GM23338 (cell line): ENCODE measurements around the gene DMKN. TPM values are rescaled to one million over a fixed set of nuclear protein-coding genes. Genes with fewer than 3 reads are reported as not detected.

Experiments used
- ATAC-seq: fragments of 200-7000 bp; cut with Tn5 transposase; 3 replicates; pipeline ENCODE4 v1.9.1; 2020
- DNase-seq: peaks from one replicate; pipeline ENCODE4 v3.0.0-alpha.2; 2015; ENCODE audit warnings: low spot score
- H2AFZ ChIP-seq: fragments of 200-600 bp; sonication (generic); 2 replicates; pipeline ENCODE4 v1.8.0; 2016; ENCODE audit warnings: antibody characterized with exemption, mild to moderate bottlenecking, moderate library complexity
- H3F3A ChIP-seq: fragments of 200-600 bp; sonication (generic); replicated peaks from 2 replicates; pipeline ENCODE4 v1.8.0; 2017; ENCODE audit warnings: antibody characterized with exemption, mixed run types, low read depth
- H3K27ac ChIP-seq: fragments of 200-600 bp; sonication (generic); 2 replicates; pipeline ENCODE4 v1.6.1; 2016; ENCODE audit warnings: low read depth
- H3K27me3 ChIP-seq: fragments of 200-600 bp; sonication (generic); 2 replicates; pipeline ENCODE4 v1.8.0; 2016; ENCODE audit warnings: mild to moderate bottlenecking, mixed run types, moderate library complexity; ENCODE audit not compliant: insufficient read depth
- H3K36me3 ChIP-seq: fragments of 200-600 bp; sonication (generic); 2 replicates; pipeline ENCODE4 v1.8.0; 2016; ENCODE audit warnings: mild to moderate bottlenecking; ENCODE audit not compliant: insufficient read depth
- H3K4me1 ChIP-seq: fragments of 200-600 bp; sonication (generic); 2 replicates; pipeline ENCODE4 v1.8.0; 2016; ENCODE audit warnings: mild to moderate bottlenecking, moderate library complexity; ENCODE audit not compliant: insufficient read depth
- H3K4me2 ChIP-seq: fragments of 200-600 bp; sonication (generic); 2 replicates; pipeline ENCODE4 v1.7.1; 2017; ENCODE audit warnings: mixed run types
- H3K4me3 ChIP-seq: fragments of 200-600 bp; sonication (generic); 2 replicates; pipeline ENCODE4 v1.6.1; 2016; ENCODE audit warnings: mixed run types
- H3K79me2 ChIP-seq: fragments of 200-600 bp; sonication (generic); replicated peaks from 2 replicates; pipeline ENCODE4 v1.8.0; 2017; ENCODE audit warnings: mild to moderate bottlenecking; ENCODE audit not compliant: insufficient read depth
- H3K9me2 ChIP-seq: fragments of 200-600 bp; sonication (generic); 2 replicates; pipeline ENCODE4 v1.8.0; 2017; ENCODE audit not compliant: insufficient read depth
- H4K20me1 ChIP-seq: fragments of 200-600 bp; sonication (generic); replicated peaks from 2 replicates; pipeline ENCODE4 v1.8.0; 2017; ENCODE audit warnings: mild to moderate bottlenecking; ENCODE audit not compliant: insufficient read depth
- H3K27ac Mint-ChIP-seq: 2 replicates; pipeline ENCODE4 v1.8.0; 2020; ENCODE audit warnings: inconsistent platforms, mild to moderate bottlenecking, moderate library complexity, mixed read lengths
- H3K27me3 Mint-ChIP-seq: 3 replicates; pipeline ENCODE4 v1.8.0; 2022; ENCODE audit warnings: low read depth, mild to moderate bottlenecking, moderate library complexity, mixed read lengths, inconsistent platforms; ENCODE audit not compliant: insufficient read depth, poor library complexity
- H3K36me3 Mint-ChIP-seq: 3 replicates; pipeline ENCODE4 v1.8.0; 2021; ENCODE audit warnings: low read depth, mild to moderate bottlenecking, inconsistent platforms, moderate library complexity, mixed read lengths
- H3K4me1 Mint-ChIP-seq: 3 replicates; pipeline ENCODE4 v1.8.0; 2020; ENCODE audit warnings: mild to moderate bottlenecking, inconsistent platforms, mixed read lengths
- H3K4me3 Mint-ChIP-seq: 3 replicates; pipeline ENCODE4 v1.8.0; 2021; ENCODE audit warnings: moderate library complexity, mild to moderate bottlenecking, inconsistent platforms, mixed read lengths
- H3K9me3 Mint-ChIP-seq: 3 replicates; pipeline ENCODE4 v1.8.0; 2020; ENCODE audit warnings: moderate library complexity, mild to moderate bottlenecking, inconsistent platforms, mixed read lengths
- CREB1 ChIP-seq: fragments of 250-450 bp; sonication (Bioruptor Pico); IDR thresholded peaks from 2 replicates; pipeline ENCODE4 v1.5.0; 2020; ENCODE audit warnings: low read depth, mild to moderate bottlenecking, moderate library complexity
- CTCF ChIP-seq, 2 experiments: fragments of 200-600 bp in 1 of 2; sonication (generic) in 1 of 2; conservative IDR thresholded peaks; 2 replicates each; pipeline versions ENCODE4 v1.5.1 to v1.6.1; 2016 to 2017; ENCODE audit warnings: antibody characterized with exemption in 2 of 2, low read depth in 2 of 2, mild to moderate bottlenecking in 2 of 2, moderate library complexity in 1 of 2
- ETS1 ChIP-seq: IDR thresholded peaks from 2 replicates; pipeline ENCODE4 v1.6.1; 2016; ENCODE audit warnings: antibody characterized with exemption
- EZH2 ChIP-seq: fragments of 200-600 bp; sonication (generic); IDR thresholded peaks from one replicate; pipeline ENCODE4 v1.8.0; 2017; ENCODE audit warnings: antibody characterized with exemption, mild to moderate bottlenecking, low read depth; ENCODE audit not compliant: unreplicated experiment
- EZH2phosphoT487 ChIP-seq: fragments of 200-600 bp; sonication (generic); IDR thresholded peaks from one replicate; pipeline ENCODE4 v1.8.1; 2018; ENCODE audit warnings: antibody characterized with exemption; ENCODE audit not compliant: unreplicated experiment
- JUNB ChIP-seq: IDR thresholded peaks from one replicate; pipeline ENCODE4 v1.6.1; 2016; ENCODE audit warnings: antibody characterized with exemption; ENCODE audit not compliant: unreplicated experiment
- NANOG ChIP-seq: IDR thresholded peaks from 2 replicates; pipeline ENCODE4 v1.6.1; 2016; ENCODE audit warnings: antibody characterized with exemption, borderline replicate concordance
- REST ChIP-seq: IDR thresholded peaks from one replicate; pipeline ENCODE4 v1.6.1; 2018; ENCODE audit warnings: antibody characterized with exemption; ENCODE audit not compliant: unreplicated experiment
- STAT1 ChIP-seq: IDR thresholded peaks from one replicate; pipeline ENCODE4 v1.6.1; 2016; ENCODE audit warnings: antibody characterized with exemption; ENCODE audit not compliant: unreplicated experiment
- ZNF331 ChIP-seq: fragments of 250-450 bp; sonication (Bioruptor Pico); IDR thresholded peaks from 2 replicates; pipeline ENCODE4 v1.5.0; 2020; ENCODE audit warnings: low read depth, mild to moderate bottlenecking, moderate library complexity
- ZNF462 ChIP-seq: fragments of 250-450 bp; sonication (Bioruptor Pico); IDR thresholded peaks from 2 replicates; pipeline ENCODE4 v1.5.0; 2020; ENCODE audit warnings: mild to moderate bottlenecking, moderate library complexity
- polyA plus RNA-seq: library from polyadenylated mRNA; unstranded; fragments of >200 nt; fragmentation: Nextera tagmentation; extraction: Ambion mirVana; gene quantifications from 2 replicates; pipeline ENCODE4 v1.2.1, GENCODE V29; 2016
- total RNA-seq: library from RNA; depleted of rRNA; stranded (reverse); fragments of >200 nt; shearing (Covaris generic); gene quantifications from 2 replicates; pipeline ENCODE4 v1.2.3, GENCODE V29; 2014

The DMKN gene
- total and polyA plus RNA-seq, 2 experiments from 2014 or later: 259 to 569 TPM

- TF ChIP-seq ETS1 (no peak), ZNF462 (CRISPR knock-in tag) (no peak), JUNB (no peak), EZH2 (no peak), CTCF (conservative IDR thresholded peaks at IDR 0.05; ENCODE audit: low read depth in 2 of 2) (no peak), REST (no peak), CREB1 (CRISPR knock-in tag) (no peak), ZNF331 (CRISPR knock-in tag) (no peak), EZH2phosphoT487 (no peak), NANOG (no peak), STAT1 (no peak)
- Histone ChIP-seq H3K4me3 (no peak overlapping the region), H3K4me2 (no peak overlapping the region), H3F3A (no peaks in the 10 kb centered on the region), H3K36me3 (no peaks in the 10 kb centered on the region), H3K9me2 (no peaks in the 10 kb centered on the region), H3K4me1 (peaks cover 21% of the 10 kb centered on the region), H4K20me1 (no peaks in the 10 kb centered on the region), H3K27ac (no peak overlapping the region), H3K79me2 (no peaks in the 10 kb centered on the region), H3K27me3 (no peaks in the 10 kb centered on the region), H2AFZ (no peak overlapping the region)
- peak; percentile 10; the same call in 2 of the 3 replicates for ATAC-seq
- Mint-ChIP-seq H3K4me1 (peaks cover 30% of the 10 kb centered on the region), H3K27ac (no peak overlapping the region), H3K9me3 (no peaks in the 10 kb centered on the region; the same call in 2 of the 3 replicates), H3K36me3 (no peaks in the 10 kb centered on the region), H3K4me3 (no peak overlapping the region), H3K27me3 (peaks cover 14% of the 10 kb centered on the region)
- no peak for DNase-seq
These were observed 5.8 kb upstream of the DMKN start for GRCh38 chr19:35519291-35519690.
